Measurements from ENCODE around the gene DAP3. TPM values are rescaled to one million over a fixed set of nuclear protein-coding genes. Genes with fewer than 3 reads are reported as not detected.

The DAP3 gene
- total RNA-seq, 1 experiment from 2014 or later = 165 TPM

GRCh38 chr1:155648207-155649147 lies 40.4 kb upstream of the DAP3 start:
- BruUV-seq (replicated peaks) = no TSS peak
- peaks cover 9% of the 10 kb centered on the region for H3K9me3 Mint-ChIP-seq (ENCODE audit: unreplicated experiment)
- H3K27me3 Mint-ChIP-seq (ENCODE audit: insufficient read depth, unreplicated experiment) = no peaks in the 10 kb centered on the region
- H3K27me3 ChIP-seq (replicated peaks; ENCODE audit: control insufficient read depth, insufficient read depth, low read length) = no peaks in the 10 kb centered on the region
- no peak overlapping the region for H3K4me3 Mint-ChIP-seq (ENCODE audit: unreplicated experiment)
- H3K4me3 ChIP-seq (ENCODE audit: low read depth, low read length) = no peak overlapping the region
- CTCF ChIA-PET = interaction anchor here (0.6 to 1.0 kb wide), 5 partner anchors 14 to 396 kb away, joined by 3 to 5 read pairs (median 4); no protein-coding TSS in a partner anchor
- TF ChIP-seq, protein P1, sequence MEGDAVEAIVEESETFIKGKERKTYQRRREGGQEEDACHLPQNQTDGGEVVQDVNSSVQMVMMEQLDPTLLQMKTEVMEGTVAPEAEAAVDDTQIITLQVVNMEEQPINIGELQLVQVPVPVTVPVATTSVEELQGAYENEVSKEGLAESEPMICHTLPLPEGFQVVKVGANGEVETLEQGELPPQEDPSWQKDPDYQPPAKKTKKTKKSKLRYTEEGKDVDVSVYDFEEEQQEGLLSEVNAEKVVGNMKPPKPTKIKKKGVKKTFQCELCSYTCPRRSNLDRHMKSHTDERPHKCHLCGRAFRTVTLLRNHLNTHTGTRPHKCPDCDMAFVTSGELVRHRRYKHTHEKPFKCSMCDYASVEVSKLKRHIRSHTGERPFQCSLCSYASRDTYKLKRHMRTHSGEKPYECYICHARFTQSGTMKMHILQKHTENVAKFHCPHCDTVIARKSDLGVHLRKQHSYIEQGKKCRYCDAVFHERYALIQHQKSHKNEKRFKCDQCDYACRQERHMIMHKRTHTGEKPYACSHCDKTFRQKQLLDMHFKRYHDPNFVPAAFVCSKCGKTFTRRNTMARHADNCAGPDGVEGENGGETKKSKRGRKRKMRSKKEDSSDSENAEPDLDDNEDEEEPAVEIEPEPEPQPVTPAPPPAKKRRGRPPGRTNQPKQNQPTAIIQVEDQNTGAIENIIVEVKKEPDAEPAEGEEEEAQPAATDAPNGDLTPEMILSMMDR (IDR thresholded peaks at IDR 0.05; ENCODE audit: insufficient read depth in 1 of 2, low read depth in 1 of 2, low read length in 1 of 2, severe bottlenecking in 1 of 2, unreplicated experiment in 1 of 2) = peak in 1 of 2 experiments; percentile 48
- H3K9me3 ChIP-seq = peaks cover 28% of the 10 kb centered on the region
- peaks cover 12% of the 10 kb centered on the region for H3K4me1 ChIP-seq
- peak; percentile 47 to 55 for DNase-seq
- POLR2A ChIA-PET = no interaction called here
- H3K4me1 Mint-ChIP-seq (ENCODE audit: low read depth, unreplicated experiment) = peaks cover 14% of the 10 kb centered on the region
- no peaks in the 10 kb centered on the region for H3K36me3 ChIP-seq (ENCODE audit: control insufficient read depth, insufficient read depth, low read length)
- H3K27ac Mint-ChIP-seq (ENCODE audit: unreplicated experiment) = peak overlapping the region; percentile 61
- H3K36me3 Mint-ChIP-seq (ENCODE audit: insufficient read depth, unreplicated experiment) = no peaks in the 10 kb centered on the region
- intact Hi-C loops (cut with micrococcal nuclease; ENCODE audit: unreplicated experiment) = no loop called here

- intact Hi-C loops (cut with micrococcal nuclease; ENCODE audit: unreplicated experiment) = no loop called here
- no TSS peak for BruUV-seq (replicated peaks)
- Mint-ChIP-seq H3K4me3 (ENCODE audit: unreplicated experiment) (no peak overlapping the region), H3K36me3 (ENCODE audit: insufficient read depth, unreplicated experiment) (no peaks in the 10 kb centered on the region), H3K4me1 (ENCODE audit: low read depth, unreplicated experiment) (peaks cover 14% of the 10 kb centered on the region), H3K27ac (ENCODE audit: unreplicated experiment) (no peak overlapping the region), H3K27me3 (ENCODE audit: insufficient read depth, unreplicated experiment) (no peaks in the 10 kb centered on the region), H3K9me3 (ENCODE audit: unreplicated experiment) (peaks cover 9% of the 10 kb centered on the region)
- Histone ChIP-seq H3K36me3 (ENCODE audit: control insufficient read depth, insufficient read depth, low read length) (no peaks in the 10 kb centered on the region), H3K4me3 (ENCODE audit: low read depth, low read length) (no peak overlapping the region), H3K4me1 (peaks cover 12% of the 10 kb centered on the region), H3K27me3 (replicated peaks; ENCODE audit: control insufficient read depth, insufficient read depth, low read length) (no peaks in the 10 kb centered on the region), H3K9me3 (peaks cover 17% of the 10 kb centered on the region; the same call in 1 of the 2 replicates)
- TF ChIP-seq, protein P1 (IDR thresholded peaks at IDR 0.05; ENCODE audit: insufficient read depth in 1 of 2, low read depth in 1 of 2, low read length in 1 of 2, severe bottlenecking in 1 of 2, unreplicated experiment in 1 of 2) = no peak
- CTCF ChIA-PET = no interaction called here
- POLR2A ChIA-PET = no interaction called here
- DNase-seq = no peak
These were observed 39.2 kb upstream of the DAP3 start for GRCh38 chr1:155649676-155650075.

GRCh38 chr1:155650231-155650757 lies 38.6 kb upstream of the DAP3 start:
- Histone ChIP-seq H3K27me3 (replicated peaks; ENCODE audit: control insufficient read depth, insufficient read depth, low read length) (no peaks in the 10 kb centered on the region), H3K4me3 (ENCODE audit: low read depth, low read length) (no peak overlapping the region), H3K9me3 (peaks cover 10% of the 10 kb centered on the region; the same call in 1 of the 2 replicates), H3K36me3 (ENCODE audit: control insufficient read depth, insufficient read depth, low read length) (no peaks in the 10 kb centered on the region), H3K4me1 (peaks cover 12% of the 10 kb centered on the region)
- DNase-seq = no peak
- BruUV-seq (replicated peaks) = no TSS peak
- Mint-ChIP-seq H3K27ac (ENCODE audit: unreplicated experiment) (no peak overlapping the region), H3K9me3 (ENCODE audit: unreplicated experiment) (peaks cover 9% of the 10 kb centered on the region), H3K4me3 (ENCODE audit: unreplicated experiment) (no peak overlapping the region), H3K36me3 (ENCODE audit: insufficient read depth, unreplicated experiment) (no peaks in the 10 kb centered on the region), H3K4me1 (ENCODE audit: low read depth, unreplicated experiment) (peaks cover 14% of the 10 kb centered on the region), H3K27me3 (ENCODE audit: insufficient read depth, unreplicated experiment) (no peaks in the 10 kb centered on the region)
- intact Hi-C loops (cut with micrococcal nuclease; ENCODE audit: unreplicated experiment) = no loop called here
- ChIA-PET POLR2A (no interaction called here), CTCF (no interaction called here)
- TF ChIP-seq, protein P1 (IDR thresholded peaks at IDR 0.05; ENCODE audit: insufficient read depth in 1 of 2, low read depth in 1 of 2, low read length in 1 of 2, severe bottlenecking in 1 of 2, unreplicated experiment in 1 of 2) = no peak
